ENCODE measurements around the gene HSH2D. TPM values are rescaled to one million over a fixed set of nuclear protein-coding genes. Genes with fewer than 3 reads are reported as not detected.

Gene HSH2D
- total and polyA plus RNA-seq, 9 of the 15 experiments (the other 6 are each of a cell fraction or from before 2014, with no cell fraction given): 0.03 to 1.1 (median 0.35) TPM; not detected in 1

DNA sequence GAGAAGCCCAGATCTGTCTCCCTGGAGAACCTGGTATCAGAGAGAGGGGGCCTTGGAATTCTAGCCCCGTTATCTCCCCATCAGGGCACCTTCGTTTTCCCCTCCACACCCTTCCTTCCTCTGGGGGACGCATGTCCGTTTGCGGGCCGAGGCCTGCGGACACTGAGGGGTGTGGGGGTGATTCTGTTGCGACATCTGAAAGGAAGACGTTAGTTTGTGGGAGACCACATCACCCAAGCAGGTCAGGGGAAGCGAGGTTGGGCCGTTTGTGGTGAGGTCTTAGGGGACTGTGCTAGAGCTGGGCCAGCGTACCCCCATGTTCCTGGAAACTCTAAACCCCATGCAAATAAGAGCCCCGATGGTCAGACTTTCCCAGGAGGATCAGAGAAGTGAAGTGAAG lies 3.7 kb upstream of the HSH2D start:
- no peak for ATAC-seq
- Histone ChIP-seq H3K36me3 (ENCODE audit: control insufficient read depth, insufficient read depth, low read length) (no peaks in the 10 kb centered on the region), H3K27ac (ENCODE audit: extremely low read depth, low read depth, low read length) (no peak overlapping the region), H3K4me1 (replicated peaks in 1 of 2; ENCODE audit: control insufficient read depth in 2 of 2, insufficient read depth in 2 of 2, low read length in 2 of 2) (peaks cover 0 to 15% of the 10 kb centered on the region in 2 experiments; a peak in 2 of 5 replicates), H3K79me2 (ENCODE audit: control insufficient read depth, insufficient read depth, low read length) (no peaks in the 10 kb centered on the region), H3K9ac (ENCODE audit: insufficient read depth in 1 of 2, low read depth in 2 of 2, low read length in 2 of 2) (peak overlapping the region in 1 of 2 experiments; percentile 61; a peak in 2 of 4 replicates), H3K4me2 (ENCODE audit: insufficient read depth, low read length) (no peak overlapping the region), H3K4me3 (no peak overlapping the region), H3K9me3 (replicated peaks; ENCODE audit: control insufficient read depth, insufficient read depth, low read depth, low read length) (no peaks in the 10 kb centered on the region), H3K27me3 (ENCODE audit: control insufficient read depth in 2 of 2, insufficient read depth in 2 of 2, low read length in 2 of 2) (no peaks in the 10 kb centered on the region), H4K20me1 (replicated peaks; ENCODE audit: control insufficient read depth, insufficient read depth, low read length) (peaks cover under 1% of the 10 kb centered on the region; the same call in 1 of the 2 replicates), H3K9me1 (ENCODE audit: control insufficient read depth, insufficient read depth, low read length) (no peaks in the 10 kb centered on the region), H2AFZ (ENCODE audit: low read depth, low read length) (peak overlapping the region; percentile 44; the same call in 1 of the 2 replicates)
- ChIA-PET POLR2A (interaction anchor here (1.0 to 1.6 kb wide), 3 partner anchors 10 to 28 kb away, joined by 3 to 5 read pairs (median 3); partner anchors contain the start of gene RAB8A), CTCF (ENCODE audit: low intra/inter-chr PET ratio) (no interaction called here)
- intact Hi-C loops (cut with micrococcal nuclease): no loop called here
- in situ Hi-C loops (cut with MboI): no loop called here
- DNase-seq (ENCODE audit: extremely low read depth in 1 of 4, low spot score in 3 of 4): no peak
- 23% methylated on average over 13 of the region's 13 CpGs for WGBS (ENCODE audit: insufficient coverage, low coverage, missing lambda C conversion rate)
- no peak for FAIRE-seq
- no TSS peak for BruUV-seq (replicated peaks)
- TF ChIP-seq RNF2 (IDR thresholded peaks at IDR 0.05): peak; percentile 78; the same call in 1 of the 2 replicates
- TF ChIP-seq CBX3 (IDR thresholded peaks at IDR 0.05; ENCODE audit: borderline replicate concordance in 1 of 2, low read length in 2 of 2): no peak
- TF ChIP-seq ZNF212 (CRISPR knock-in tag; IDR thresholded peaks at IDR 0.05): no peak
- TF ChIP-seq ARID1B (IDR thresholded peaks at IDR 0.05): no peak
- TF ChIP-seq FIP1L1 (IDR thresholded peaks at IDR 0.05; ENCODE audit: low read depth, low read length, poor library complexity, severe bottlenecking): no peak
- no peak for TF ChIP-seq ZC3H11A (IDR thresholded peaks at IDR 0.05; ENCODE audit: low read depth, low read length)
- TF ChIP-seq CHCHD3 (CRISPR knock-in tag; IDR thresholded peaks at IDR 0.05): no peak

All from K562 (cell line).